ENCODE data around the gene ACIN1. TPM values are rescaled to one million over a fixed set of nuclear protein-coding genes. Genes with fewer than 3 reads are reported as not detected.

ACIN1 gene
- total and polyA plus RNA-seq, 7 donors, result 45.2 to 83.2 (median 75.3) TPM

DNA sequence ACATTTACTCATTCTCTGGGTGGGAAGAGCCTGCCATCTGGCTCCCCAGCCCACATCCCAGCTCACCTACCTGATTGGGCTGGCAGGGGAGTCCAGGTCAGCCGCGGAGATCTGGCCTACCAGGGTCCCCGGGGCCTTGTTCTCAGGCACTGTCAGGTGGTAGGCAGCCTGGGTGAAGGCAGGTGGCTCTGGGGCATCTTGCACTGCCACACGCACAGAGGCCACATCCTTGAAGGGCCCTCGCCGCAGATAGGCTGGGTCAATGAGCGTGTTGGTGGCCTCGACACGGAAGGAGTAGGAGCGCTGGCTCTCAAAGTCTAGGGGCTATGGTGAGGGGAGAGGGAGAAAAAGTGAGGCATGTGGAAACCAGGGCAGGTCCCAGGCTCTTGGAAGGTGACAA, 41.5 kb downstream of the ACIN1 start:
- Histone ChIP-seq H3K4me1 (peaks cover 2% of the 10 kb centered on the region), H3K27ac (no peak overlapping the region), H3K27me3 (ENCODE audit: insufficient read depth in 3 of 3, low read length in 2 of 3) (no peaks in the 10 kb centered on the region), H3K9me3 (no peaks in the 10 kb centered on the region), H3K4me3 (no peak overlapping the region), H3K36me3 (ENCODE audit: insufficient read depth in 1 of 2, low read depth in 1 of 2) (peaks cover 0 to 3% of the 10 kb centered on the region in 2 donors)
- intact Hi-C loops (cut with DNase I), result loop anchor here in 1 of 2 donors (2.0 kb wide), 1 partner anchor 55 kb away; no protein-coding TSS in a partner anchor
- WGBS, 3 donors, result 94 to 97% (median 96%) methylated on average over 10 of the region's 10 CpGs
- DNase-seq (no peak), ATAC-seq (no peak)
- TF ChIP-seq, protein P1, sequence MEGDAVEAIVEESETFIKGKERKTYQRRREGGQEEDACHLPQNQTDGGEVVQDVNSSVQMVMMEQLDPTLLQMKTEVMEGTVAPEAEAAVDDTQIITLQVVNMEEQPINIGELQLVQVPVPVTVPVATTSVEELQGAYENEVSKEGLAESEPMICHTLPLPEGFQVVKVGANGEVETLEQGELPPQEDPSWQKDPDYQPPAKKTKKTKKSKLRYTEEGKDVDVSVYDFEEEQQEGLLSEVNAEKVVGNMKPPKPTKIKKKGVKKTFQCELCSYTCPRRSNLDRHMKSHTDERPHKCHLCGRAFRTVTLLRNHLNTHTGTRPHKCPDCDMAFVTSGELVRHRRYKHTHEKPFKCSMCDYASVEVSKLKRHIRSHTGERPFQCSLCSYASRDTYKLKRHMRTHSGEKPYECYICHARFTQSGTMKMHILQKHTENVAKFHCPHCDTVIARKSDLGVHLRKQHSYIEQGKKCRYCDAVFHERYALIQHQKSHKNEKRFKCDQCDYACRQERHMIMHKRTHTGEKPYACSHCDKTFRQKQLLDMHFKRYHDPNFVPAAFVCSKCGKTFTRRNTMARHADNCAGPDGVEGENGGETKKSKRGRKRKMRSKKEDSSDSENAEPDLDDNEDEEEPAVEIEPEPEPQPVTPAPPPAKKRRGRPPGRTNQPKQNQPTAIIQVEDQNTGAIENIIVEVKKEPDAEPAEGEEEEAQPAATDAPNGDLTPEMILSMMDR (IDR thresholded peaks at IDR 0.05), result no peak

DNA sequence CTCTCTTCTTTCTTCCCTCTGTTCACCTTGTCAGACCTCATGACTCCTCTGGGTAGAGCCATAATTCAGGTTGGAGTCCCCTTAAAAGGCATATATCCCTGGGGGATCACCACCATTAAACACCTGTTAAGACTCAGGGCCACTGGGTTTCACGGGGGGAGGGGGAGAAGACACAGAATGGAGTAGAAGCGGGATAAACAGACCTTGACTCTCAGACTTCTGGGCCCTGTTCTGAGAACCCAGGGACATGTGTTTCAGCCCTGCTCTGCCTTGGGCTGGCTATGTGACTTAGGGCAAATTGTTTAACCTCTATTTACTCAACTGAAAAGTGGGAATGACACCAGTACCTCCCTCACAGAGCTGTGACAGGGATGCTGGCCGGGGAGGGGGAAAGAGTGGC, 42.3 kb downstream of the ACIN1 start:
- no peaks in the 10 kb centered on the region for H3K4me1 ChIP-seq
- no peaks in the 10 kb centered on the region for H3K36me3 ChIP-seq (ENCODE audit: insufficient read depth in 1 of 2, low read depth in 1 of 2)
- intact Hi-C loops (cut with DNase I), result loop anchor here in 1 of 2 donors (2.0 kb wide), 1 partner anchor 54 kb away; no protein-coding TSS in a partner anchor
- DNase-seq (no peak), ATAC-seq (no peak)
- no peak overlapping the region for H3K27ac ChIP-seq
- H3K9me3 ChIP-seq, result no peaks in the 10 kb centered on the region
- H3K27me3 ChIP-seq (ENCODE audit: insufficient read depth in 3 of 3, low read length in 2 of 3), result no peaks in the 10 kb centered on the region
- WGBS, 3 donors, result 76 to 83% (median 78%) methylated on average over 3 of the region's 3 CpGs
- no peak overlapping the region for H3K4me3 ChIP-seq
- TF ChIP-seq, protein P1 (IDR thresholded peaks at IDR 0.05), result no peak

DNA sequence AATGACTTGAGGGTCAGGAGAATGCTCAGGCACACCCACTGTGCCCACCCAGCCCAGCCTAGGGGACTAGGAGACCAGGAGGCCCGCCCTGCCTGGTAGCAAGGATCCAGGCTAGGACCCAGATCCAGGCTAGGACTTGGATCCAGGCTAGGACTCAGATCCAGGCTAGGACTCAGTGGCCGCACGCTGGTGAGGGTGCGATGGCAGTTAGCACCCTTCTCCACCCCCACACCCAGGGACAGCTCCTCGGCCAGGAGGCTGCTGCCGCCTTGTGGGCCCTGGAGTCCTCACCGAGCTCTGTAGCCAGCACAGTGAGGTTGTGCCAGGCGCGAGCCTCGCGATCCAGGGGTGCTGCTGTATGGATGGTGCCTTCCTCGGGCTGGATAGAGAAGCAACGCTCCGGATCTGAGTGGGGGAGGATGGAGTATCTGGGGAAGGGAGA, 42.7 kb downstream of the ACIN1 start:
- no peaks in the 10 kb centered on the region for H3K27me3 ChIP-seq (ENCODE audit: insufficient read depth in 3 of 3, low read length in 2 of 3)
- no peaks in the 10 kb centered on the region for H3K4me1 ChIP-seq
- H3K27ac ChIP-seq, result no peak overlapping the region
- intact Hi-C loops (cut with DNase I), result loop anchor here in 1 of 2 donors (2.0 kb wide), 1 partner anchor 53 kb away; no protein-coding TSS in a partner anchor
- DNase-seq, result peak in 1 of 2 donors; percentile 50
- H3K9me3 ChIP-seq, result no peaks in the 10 kb centered on the region
- no peaks in the 10 kb centered on the region for H3K36me3 ChIP-seq (ENCODE audit: insufficient read depth in 1 of 2, low read depth in 1 of 2)
- TF ChIP-seq, protein P1 (IDR thresholded peaks at IDR 0.05), result no peak
- no peak for ATAC-seq
- no peak overlapping the region for H3K4me3 ChIP-seq
- WGBS, 3 donors, result 57 to 72% (median 66%) methylated on average over 14 of the region's 14 CpGs

DNA sequence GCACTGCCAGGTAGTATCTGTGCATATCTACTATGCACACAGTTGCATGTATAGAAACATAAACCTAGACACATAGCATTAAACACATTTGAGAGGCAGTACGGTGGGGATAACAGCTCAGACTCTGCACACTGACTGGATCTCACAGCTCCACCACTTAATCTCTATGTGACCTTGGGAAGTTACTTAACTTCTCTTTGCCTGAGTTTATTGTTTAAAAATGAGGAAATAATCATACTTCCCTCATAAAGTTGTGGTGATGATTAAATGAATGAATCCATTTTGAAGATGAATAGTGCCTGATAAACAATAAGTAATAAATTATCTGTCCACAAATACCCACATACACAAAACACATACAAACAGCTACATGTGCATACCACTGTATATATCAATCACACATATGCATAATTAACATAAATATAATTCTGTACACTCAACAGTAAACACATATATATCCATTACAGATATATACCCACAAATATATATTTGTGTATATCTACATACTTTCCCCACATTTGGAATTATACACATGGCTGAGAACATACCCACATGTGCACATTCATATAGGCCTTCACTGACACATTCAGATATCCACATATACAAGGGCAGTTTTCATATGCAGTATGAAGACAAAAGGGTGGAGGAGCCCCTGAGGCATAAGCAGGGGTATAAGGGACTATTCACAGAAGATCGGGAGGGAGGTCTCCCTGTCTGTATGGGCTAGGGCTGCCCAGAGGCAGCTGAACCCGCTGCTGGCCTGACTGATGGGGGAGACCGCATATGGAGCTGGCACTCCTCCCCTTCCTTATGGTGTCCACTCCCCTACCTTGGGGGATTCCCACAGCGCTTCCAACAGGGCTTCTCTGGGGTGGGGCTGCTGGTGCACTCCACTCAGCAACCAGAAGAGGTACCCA, 43.5 kb downstream of the ACIN1 start:
- no peaks in the 10 kb centered on the region for H3K9me3 ChIP-seq
- no peaks in the 10 kb centered on the region for H3K4me1 ChIP-seq
- DNase-seq, result no peak
- H3K27ac ChIP-seq, result no peak overlapping the region
- no peak overlapping the region for H3K4me3 ChIP-seq
- WGBS, 3 donors, result 76 to 87% (median 84%) methylated on average over 4 to 5 of the region's 5 CpGs
- no peaks in the 10 kb centered on the region for H3K36me3 ChIP-seq (ENCODE audit: insufficient read depth in 1 of 2, low read depth in 1 of 2)
- H3K27me3 ChIP-seq (ENCODE audit: insufficient read depth in 3 of 3, low read length in 2 of 3), result no peaks in the 10 kb centered on the region
- ATAC-seq, result no peak
- TF ChIP-seq, protein P1 (IDR thresholded peaks at IDR 0.05), result no peak
- intact Hi-C loops (cut with DNase I), result loop anchor here in 1 of 2 donors (2.0 kb wide), 1 partner anchor 53 kb away; no protein-coding TSS in a partner anchor
